ENCODE results near the gene MAN2B2. TPM values are rescaled to one million over a fixed set of nuclear protein-coding genes. Genes with fewer than 3 reads are reported as not detected.

MAN2B2 gene
- total and polyA plus RNA-seq, 2 of the 4 experiments (the other 2 are of a cell fraction): 13.4 to 34.1 TPM

GRCh38 chr4:6625256-6625655, 50.3 kb downstream of the MAN2B2 start:
- ChIA-PET POLR2A (ENCODE audit: unreplicated experiment) (no interaction called here), CTCF (no interaction called here)
- H2BK120ac ChIP-seq (ENCODE audit: low read depth, low read length): no peak overlapping the region
- no peak overlapping the region for H4K5ac ChIP-seq (ENCODE audit: low read depth, low read length)
- no peak overlapping the region for H2AK5ac ChIP-seq (ENCODE audit: low read depth, low read length)
- H2AK9ac ChIP-seq (replicated peaks; ENCODE audit: low read depth, low read length, poor library complexity): no peak overlapping the region
- DNase-seq: no peak
- H3K4ac ChIP-seq (ENCODE audit: low read depth, low read length): no peak overlapping the region
- H3K36me3 ChIP-seq (ENCODE audit: control insufficient read depth, insufficient read depth, low read length): peaks cover 6% of the 10 kb centered on the region; the same call in 1 of the 2 replicates
- no peaks in the 10 kb centered on the region for H3K9me3 ChIP-seq (ENCODE audit: control insufficient read depth, insufficient read depth, low read length)
- no peak overlapping the region for H2BK5ac ChIP-seq (ENCODE audit: low read depth, low read length, poor library complexity, severe bottlenecking)
- intact Hi-C loops (cut with micrococcal nuclease): no loop called here
- H3K23ac ChIP-seq (ENCODE audit: low read depth, low read length): no peak overlapping the region
- H2BK20ac ChIP-seq (ENCODE audit: low read depth, low read length): no peak overlapping the region
- H3K9me1 ChIP-seq (ENCODE audit: insufficient read depth, low read length): no peaks in the 10 kb centered on the region; the same call in 1 of the 2 replicates
- no peaks in the 10 kb centered on the region for H3K79me1 ChIP-seq (ENCODE audit: low read depth in 1 of 2, low read length in 2 of 2)
- dilution Hi-C loops (cut with HindIII; ENCODE audit: low sequenced_read_pairs, unreplicated experiment): no loop called here
- no peaks in the 10 kb centered on the region for H3K27me3 ChIP-seq (ENCODE audit: control insufficient read depth, insufficient read depth, low read length)
- no peaks in the 10 kb centered on the region for H4K20me1 ChIP-seq (ENCODE audit: insufficient read depth, low read length)
- H4K8ac ChIP-seq (ENCODE audit: low read depth in 2 of 2, low read length in 2 of 2): no peak overlapping the region
- no peaks in the 10 kb centered on the region for H3K4me1 ChIP-seq (ENCODE audit: control insufficient read depth, insufficient read depth, low read length)
- in situ Hi-C loops (cut with MboI; ENCODE audit: low sequenced_read_pairs): no loop called here
- 71% methylated on average over 1 of the region's 9 CpGs; no CpG with 5 or more reads in 1 of the 2 experiments for WGBS, 2 experiments (ENCODE audit: extremely low coverage in 2 of 2, insufficient read length in 1 of 2)
- H3K14ac ChIP-seq (replicated peaks; ENCODE audit: low read depth, low read length): no peak overlapping the region
- no peak for ATAC-seq (ENCODE audit: low read depth)
- H3K27ac ChIP-seq (ENCODE audit: insufficient read depth, low read length): no peak overlapping the region
- no peak overlapping the region for H3K18ac ChIP-seq (ENCODE audit: low read depth, low read length)
- no peak overlapping the region for H3K4me2 ChIP-seq (ENCODE audit: low read depth, low read length)
- no peak overlapping the region for H2BK15ac ChIP-seq (ENCODE audit: low read depth, low read length)
- no peak overlapping the region for H2AFZ ChIP-seq (replicated peaks; ENCODE audit: low read length, poor library complexity)
- no peak overlapping the region for H3K56ac ChIP-seq (ENCODE audit: extremely low read depth, insufficient read depth, low read length)
- no peak overlapping the region for H4K91ac ChIP-seq (ENCODE audit: insufficient read depth, low read depth, low read length)
- H3K9ac ChIP-seq (ENCODE audit: low read depth, low read length): no peak overlapping the region
- H3K4me3 ChIP-seq (ENCODE audit: insufficient read depth, low read depth, low read length): no peak overlapping the region
- BruUV-seq (replicated peaks): no TSS peak
- TF ChIP-seq MAZ (IDR thresholded peaks at IDR 0.05; ENCODE audit: borderline replicate concordance, low read depth, low read length): no peak
- no peak for TF ChIP-seq MXI1 (IDR thresholded peaks at IDR 0.05; ENCODE audit: borderline replicate concordance, low read depth, low read length)
- TF ChIP-seq POLR2A (IDR thresholded peaks at IDR 0.05; ENCODE audit: low read depth, low read length): no peak
- TF ChIP-seq ELK1 (IDR thresholded peaks at IDR 0.05; ENCODE audit: borderline replicate concordance, low read depth, low read length): no peak
- TF ChIP-seq CEBPB (IDR thresholded peaks at IDR 0.05; ENCODE audit: low read depth, low read length): no peak
- no peak for TF ChIP-seq SMC3 (IDR thresholded peaks at IDR 0.05; ENCODE audit: low read depth, low read length)

Data from IMR-90 (cell line).